ENCODE measurements around the gene FANCE. TPM values are rescaled to one million over a fixed set of nuclear protein-coding genes. Genes with fewer than 3 reads are reported as not detected.

FANCE gene
- polyA plus RNA-seq, 1 donor from 2014 or later = 7.1 TPM

GRCh38 chr6:35477551-35478179 is 25.5 kb downstream of the FANCE start:
- H3K27ac ChIP-seq (ENCODE audit: low read length) = no peak overlapping the region
- no peaks in the 10 kb centered on the region for H3K9me3 ChIP-seq (ENCODE audit: low read length)
- H3K36me3 ChIP-seq (ENCODE audit: insufficient read depth, low read length) = no peaks in the 10 kb centered on the region
- TF ChIP-seq EP300 (conservative IDR thresholded peaks at IDR 0.05; ENCODE audit: poor library complexity, severe bottlenecking) (no peak), TAF1 (IDR thresholded peaks at IDR 0.05; ENCODE audit: low read depth) (no peak), POLR2AphosphoS5 (IDR thresholded peaks at IDR 0.05) (no peak), EZH2 (IDR thresholded peaks at IDR 0.05; ENCODE audit: borderline replicate concordance, insufficient read depth, low read length, poor library complexity, severe bottlenecking) (no peak), RAD21 (conservative IDR thresholded peaks at IDR 0.05) (no peak), CTCF (IDR thresholded peaks at IDR 0.05; ENCODE audit: poor library complexity, severe bottlenecking) (no peak), REST (IDR thresholded peaks at IDR 0.05; ENCODE audit: borderline replicate concordance) (no peak), MXI1 (conservative IDR thresholded peaks at IDR 0.05; ENCODE audit: poor library complexity, severe bottlenecking) (no peak), SMC3 (conservative IDR thresholded peaks at IDR 0.05; ENCODE audit: poor library complexity) (no peak)
- no peaks in the 10 kb centered on the region for H3K9me2 ChIP-seq (ENCODE audit: insufficient read depth, low read length)
- H2AFZ ChIP-seq (ENCODE audit: low read depth, low read length) = no peak overlapping the region
- H3K9ac ChIP-seq (ENCODE audit: low read length) = no peak overlapping the region
- no peaks in the 10 kb centered on the region for H3K27me3 ChIP-seq (ENCODE audit: insufficient read depth, low read depth, low read length)
- H3K4me3 ChIP-seq (ENCODE audit: low read length) = no peak overlapping the region
- H3K4me2 ChIP-seq (ENCODE audit: low read length) = no peak overlapping the region
- no peaks in the 10 kb centered on the region for H3K79me2 ChIP-seq (replicated peaks; ENCODE audit: insufficient read depth, low read length)
- H4K20me1 ChIP-seq (ENCODE audit: insufficient read depth) = no peaks in the 10 kb centered on the region
- H3F3A ChIP-seq (ENCODE audit: insufficient read depth, low read length, poor library complexity, severe bottlenecking) = no peaks in the 10 kb centered on the region

- Histone ChIP-seq H3K9me2 (ENCODE audit: insufficient read depth, low read length) (no peaks in the 10 kb centered on the region), H3F3A (ENCODE audit: insufficient read depth, low read length, poor library complexity, severe bottlenecking) (no peaks in the 10 kb centered on the region), H3K36me3 (ENCODE audit: insufficient read depth, low read length) (no peaks in the 10 kb centered on the region), H3K4me3 (ENCODE audit: low read length) (no peak overlapping the region), H3K9ac (ENCODE audit: low read length) (no peak overlapping the region), H3K27me3 (ENCODE audit: insufficient read depth, low read depth, low read length) (no peaks in the 10 kb centered on the region), H4K20me1 (ENCODE audit: insufficient read depth) (no peaks in the 10 kb centered on the region), H3K9me3 (ENCODE audit: low read length) (no peaks in the 10 kb centered on the region), H3K79me2 (replicated peaks; ENCODE audit: insufficient read depth, low read length) (no peaks in the 10 kb centered on the region), H3K27ac (ENCODE audit: low read length) (no peak overlapping the region), H2AFZ (ENCODE audit: low read depth, low read length) (no peak overlapping the region), H3K4me2 (ENCODE audit: low read length) (no peak overlapping the region)
- TF ChIP-seq MXI1 (conservative IDR thresholded peaks at IDR 0.05; ENCODE audit: poor library complexity, severe bottlenecking) (no peak), RAD21 (conservative IDR thresholded peaks at IDR 0.05) (no peak), EP300 (conservative IDR thresholded peaks at IDR 0.05; ENCODE audit: poor library complexity, severe bottlenecking) (no peak), SMC3 (conservative IDR thresholded peaks at IDR 0.05; ENCODE audit: poor library complexity) (no peak), TAF1 (IDR thresholded peaks at IDR 0.05; ENCODE audit: low read depth) (no peak), POLR2AphosphoS5 (IDR thresholded peaks at IDR 0.05) (no peak), EZH2 (IDR thresholded peaks at IDR 0.05; ENCODE audit: borderline replicate concordance, insufficient read depth, low read length, poor library complexity, severe bottlenecking) (no peak), CTCF (IDR thresholded peaks at IDR 0.05; ENCODE audit: poor library complexity, severe bottlenecking) (no peak), REST (IDR thresholded peaks at IDR 0.05; ENCODE audit: borderline replicate concordance) (no peak)
These were observed 26.1 kb downstream of the FANCE start for GRCh38 chr6:35478259-35478658.
